GM21825 (cell line): ENCODE results near the gene SNX27.
"Not testable (repeated sequence)": the region's sequence is repeated elsewhere in the genome, so short reads cannot be mapped to it uniquely, and the experiment has no call there.

Source experiments
- ATAC-seq: cut with Tn5 transposase; IDR thresholded peaks from one replicate; pipeline ENCODE4 v1.9.1; 2021; ENCODE audit warnings: mild to moderate bottlenecking, moderate library complexity; ENCODE audit not compliant: unreplicated experiment

Gene SNX27

DNA sequence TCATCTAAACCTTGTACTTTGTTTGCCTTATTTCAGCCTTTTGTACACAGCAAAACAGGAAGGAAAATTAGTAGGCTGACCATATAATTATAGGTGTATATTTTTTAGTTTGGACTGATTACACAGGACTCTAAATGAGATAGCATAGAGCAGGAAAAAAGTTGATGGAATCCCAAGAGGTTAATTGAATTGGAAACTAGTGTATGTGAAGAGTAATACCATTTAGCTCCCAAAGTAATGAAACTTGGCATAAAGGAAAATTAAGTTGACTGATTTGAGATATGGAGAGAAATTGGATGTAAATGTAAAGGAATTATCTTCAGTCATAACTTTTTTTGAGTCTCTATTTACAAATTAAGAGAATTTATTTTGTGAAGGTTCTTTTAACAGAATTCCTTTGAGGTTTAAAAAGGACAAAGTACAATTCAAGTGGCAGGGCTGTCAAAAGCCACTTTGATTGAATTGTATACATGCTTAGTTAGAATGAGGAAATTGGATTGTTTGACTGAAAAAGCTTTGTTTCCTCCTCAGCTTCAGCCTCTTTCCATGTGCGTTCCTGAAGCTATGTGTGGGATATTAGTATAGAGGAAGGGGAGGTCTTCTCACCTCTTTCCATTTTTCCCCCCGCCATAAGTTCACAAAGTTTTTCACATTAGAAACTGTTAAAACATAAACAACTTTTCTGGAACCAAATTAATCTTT is 26.4 kb downstream of the SNX27 start:
- ATAC-seq, result no peak

DNA sequence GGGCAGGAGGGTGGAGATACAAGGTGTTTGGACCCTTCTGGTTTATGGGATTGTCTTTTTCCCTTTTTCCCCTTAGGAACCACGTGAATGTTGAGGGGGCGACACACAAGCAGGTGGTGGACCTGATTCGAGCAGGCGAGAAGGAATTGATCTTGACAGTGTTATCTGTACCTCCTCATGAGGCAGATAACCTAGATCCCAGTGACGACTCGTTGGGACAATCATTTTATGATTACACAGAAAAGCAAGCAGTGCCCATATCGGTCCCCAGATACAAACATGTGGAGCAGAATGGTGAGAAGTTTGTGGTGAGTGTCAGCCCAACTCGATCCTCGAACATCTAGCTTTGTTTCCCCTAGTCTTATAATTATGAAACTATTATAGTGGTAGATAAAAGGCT is 27.0 kb downstream of the SNX27 start:
- ATAC-seq, result no peak

DNA sequence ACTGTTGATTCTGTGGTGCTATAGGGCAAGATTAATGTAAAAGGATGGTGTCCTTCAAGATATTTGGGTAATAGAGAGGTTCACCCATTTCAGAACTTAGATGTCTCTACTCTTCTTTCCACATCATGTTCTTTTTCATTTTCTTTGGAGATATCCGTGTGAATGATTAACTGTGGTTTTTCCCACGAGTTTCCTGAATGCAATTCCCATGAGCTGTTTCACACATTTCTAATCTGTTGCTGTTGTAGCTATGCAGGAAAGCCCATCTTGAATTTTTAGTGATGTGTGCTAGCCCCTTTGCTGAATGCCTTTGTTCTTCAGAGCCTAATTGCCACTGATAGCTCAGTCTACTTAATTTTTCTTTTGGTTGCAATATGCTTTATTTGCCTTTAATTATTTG is 27.6 kb downstream of the SNX27 start:
- ATAC-seq, result no peak

DNA sequence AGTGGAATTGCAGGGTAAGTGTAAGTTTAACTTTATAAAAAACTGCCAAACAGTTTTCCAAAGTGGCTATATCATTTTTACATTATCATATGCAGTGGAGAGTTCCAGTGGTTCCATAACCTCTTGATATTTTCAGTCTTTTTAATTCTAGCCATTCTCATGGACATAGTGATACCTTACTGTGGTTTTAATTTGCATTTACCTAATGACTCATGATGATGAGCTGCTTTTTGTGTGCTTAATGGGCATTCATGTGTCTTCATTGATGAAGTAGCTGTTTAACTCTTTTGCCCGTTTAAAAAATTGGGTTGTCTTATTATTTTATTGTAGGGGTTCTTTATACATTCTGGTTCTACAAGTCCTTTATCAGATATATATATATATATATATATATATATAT is 29.4 kb downstream of the SNX27 start:
- no peak for ATAC-seq

DNA sequence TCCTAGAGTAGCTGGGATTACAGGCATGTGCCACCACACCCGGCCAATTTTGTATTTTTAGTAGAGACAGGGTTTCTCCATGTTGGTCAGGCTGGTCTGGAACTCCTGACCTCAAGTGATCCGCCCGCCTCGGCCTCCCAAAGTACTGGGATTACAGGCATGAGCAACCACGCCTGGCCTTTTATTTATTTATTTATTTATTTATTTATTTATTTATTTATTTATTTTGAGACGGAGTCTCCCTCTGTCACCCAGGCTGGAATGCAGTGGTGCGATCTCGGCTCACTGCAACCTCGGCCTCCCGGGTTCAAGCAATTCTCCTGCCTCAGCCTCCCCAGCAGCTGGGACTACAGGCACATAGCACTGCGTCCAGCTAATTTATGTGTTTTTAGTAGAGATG is 31.2 kb downstream of the SNX27 start:
- not testable (repeated sequence) for ATAC-seq

DNA sequence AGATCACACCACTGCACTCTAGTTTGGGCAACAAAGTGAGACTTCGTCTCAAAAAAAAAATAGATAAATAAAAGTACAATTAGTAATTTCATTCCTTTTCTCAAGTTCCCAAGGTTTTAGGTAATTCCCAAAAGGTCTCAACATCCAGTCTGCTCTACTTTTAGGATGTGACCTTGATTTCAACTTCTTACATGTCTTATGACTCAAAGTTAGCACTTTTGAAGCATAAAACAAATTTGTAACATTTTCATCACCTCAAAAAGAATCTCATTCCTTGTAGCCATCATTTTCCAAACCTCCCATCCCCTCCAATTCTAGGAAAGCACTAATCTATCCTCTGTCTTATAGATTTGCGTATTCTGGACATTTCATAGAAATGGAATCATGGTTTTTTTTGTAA is 32.2 kb downstream of the SNX27 start:
- ATAC-seq, result no peak

DNA sequence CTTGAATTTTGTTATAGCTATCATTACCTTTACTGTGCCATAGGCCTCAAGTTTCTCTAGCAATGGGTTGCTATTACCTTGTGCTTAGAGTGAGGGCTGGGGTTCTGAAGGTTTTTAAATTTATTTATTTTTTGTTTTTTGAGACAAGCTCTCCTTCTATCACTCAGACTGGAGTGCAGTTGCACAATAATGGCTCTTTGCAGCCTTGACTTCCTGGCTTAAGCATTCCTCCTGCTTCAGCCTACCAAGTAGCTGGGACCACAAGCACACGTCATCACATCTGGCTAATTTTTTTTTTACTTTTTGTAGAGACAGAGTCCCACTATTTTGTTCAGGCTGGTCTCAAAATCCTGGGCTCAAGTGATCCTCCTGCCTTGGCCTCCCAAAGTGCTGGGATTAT is 41.5 kb downstream of the SNX27 start:
- ATAC-seq, result no peak

DNA sequence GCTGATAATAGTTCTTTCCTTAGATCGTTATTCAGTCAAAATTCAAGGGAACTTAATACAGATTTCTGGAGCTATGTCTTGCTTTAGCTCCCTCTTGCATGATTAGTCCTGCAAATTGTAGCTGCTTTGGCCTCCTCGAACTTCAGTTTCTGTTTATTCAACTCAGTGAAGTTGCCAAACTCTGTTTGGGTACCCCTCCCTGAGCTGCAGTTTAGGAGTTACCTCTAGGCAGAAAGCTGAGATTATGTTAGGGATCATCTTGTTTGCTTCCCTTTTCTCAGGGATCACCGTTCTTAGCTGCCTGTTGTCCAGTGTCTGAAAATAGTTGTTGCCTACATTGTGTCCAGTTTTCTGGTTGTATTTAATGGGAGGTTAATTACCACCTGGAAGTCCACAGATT is 43.5 kb downstream of the SNX27 start:
- ATAC-seq, result no peak

DNA sequence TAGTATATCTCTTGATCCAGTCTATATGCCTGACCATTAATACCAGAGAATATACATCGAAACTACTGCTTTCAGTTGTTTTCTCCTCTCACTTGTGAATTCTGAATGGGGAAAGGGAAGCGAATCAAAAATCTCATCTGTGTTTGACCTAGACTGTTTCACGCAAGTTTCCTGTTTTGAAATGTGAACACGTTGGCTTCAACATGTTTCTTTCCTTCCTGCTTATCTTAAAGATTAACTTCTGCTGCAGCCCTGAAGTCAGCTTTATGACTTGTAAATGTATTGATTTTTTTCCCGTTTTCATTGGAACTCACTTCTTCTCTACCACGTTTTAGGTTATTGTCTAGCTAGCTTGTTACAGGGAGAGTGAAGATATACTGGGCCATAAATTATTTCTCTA is 49.9 kb downstream of the SNX27 start:
- ATAC-seq, result no peak

DNA sequence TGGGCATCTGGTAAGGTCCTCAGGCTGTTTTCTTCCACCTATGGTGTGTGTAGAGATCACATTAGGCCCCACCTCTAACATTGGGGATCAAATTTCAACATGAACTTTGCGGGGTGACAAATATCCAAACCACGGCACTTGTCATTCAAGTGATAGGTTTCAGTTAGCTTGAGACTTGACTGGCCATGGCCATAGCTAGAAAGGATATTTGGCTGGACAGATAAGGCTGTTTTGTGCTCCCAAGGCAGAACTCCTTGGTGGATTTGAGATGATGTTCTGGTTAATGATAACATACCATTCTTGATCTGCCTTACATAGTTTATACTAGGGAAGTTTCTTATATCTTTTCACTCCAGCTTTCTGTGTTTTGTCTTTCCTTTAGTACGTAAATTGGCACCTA is 56.2 kb downstream of the SNX27 start:
- no peak for ATAC-seq

DNA sequence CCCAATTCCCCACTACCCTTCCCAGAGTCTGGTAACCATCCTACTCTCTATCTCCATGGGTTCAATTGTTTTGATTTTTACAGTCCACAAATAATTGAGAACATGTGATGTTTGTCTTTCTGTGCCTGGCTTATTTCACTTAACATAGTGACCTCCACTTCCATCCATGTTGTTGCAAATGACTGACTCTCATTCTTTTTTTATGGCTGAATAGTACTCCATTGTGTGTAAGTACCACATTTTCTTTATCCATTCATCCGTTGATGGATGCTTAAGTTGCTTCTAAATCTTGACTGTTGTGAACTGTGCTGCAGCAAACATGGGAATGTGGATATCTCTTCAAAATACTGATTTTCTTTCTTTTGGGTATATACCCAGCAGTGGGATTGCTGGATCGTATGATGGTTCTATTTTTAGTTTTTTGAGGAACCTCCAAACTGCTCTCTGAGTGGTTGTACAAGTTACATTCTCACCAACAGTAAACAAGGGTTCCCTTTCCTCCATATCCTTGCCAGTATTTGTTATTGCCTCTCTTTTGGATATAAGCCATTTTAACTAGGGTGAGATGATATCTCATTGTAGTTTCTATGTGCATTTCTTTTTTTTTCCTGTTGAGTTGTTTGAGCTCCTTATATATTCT is 58.3 kb downstream of the SNX27 start:
- not testable (repeated sequence) for ATAC-seq

DNA sequence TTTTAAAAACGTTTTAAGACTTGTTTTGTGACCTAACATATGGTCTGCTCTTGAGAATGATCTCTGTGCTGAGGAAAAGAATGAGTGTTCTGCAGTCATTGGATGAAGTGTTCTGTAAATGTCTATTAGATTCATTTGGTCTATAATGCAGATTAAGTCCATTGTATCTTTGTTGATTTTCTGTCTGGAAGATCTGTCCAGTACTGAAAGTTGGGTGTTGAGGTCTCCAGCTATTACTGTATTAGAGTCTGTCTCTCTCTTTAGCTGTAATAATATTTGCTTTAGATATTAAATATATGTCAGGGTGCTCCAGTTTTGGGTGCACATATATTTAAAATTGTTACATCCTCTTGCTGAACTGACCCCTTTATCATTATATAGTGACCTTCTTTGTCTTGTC is 61.6 kb downstream of the SNX27 start:
- ATAC-seq, result no peak

DNA sequence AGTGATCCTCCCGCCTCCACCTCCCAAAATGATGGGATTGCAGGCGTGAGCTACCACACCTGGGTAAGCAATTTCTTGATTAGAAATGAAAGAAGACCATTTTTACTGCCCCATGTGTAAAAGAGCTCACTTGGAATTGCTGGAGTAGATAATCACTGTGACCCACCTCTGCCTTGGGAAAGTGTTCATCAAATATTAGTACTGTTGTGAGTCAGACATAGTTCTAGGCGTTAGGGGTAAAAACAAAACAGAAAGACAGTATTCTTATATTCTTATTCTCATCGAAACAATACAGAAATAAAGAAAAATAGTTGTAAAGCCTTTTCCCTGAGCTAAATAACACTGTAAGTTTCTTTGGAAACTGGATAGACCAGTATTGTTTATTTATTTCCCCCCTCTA is 68.5 kb downstream of the SNX27 start:
- ATAC-seq, result no peak

DNA sequence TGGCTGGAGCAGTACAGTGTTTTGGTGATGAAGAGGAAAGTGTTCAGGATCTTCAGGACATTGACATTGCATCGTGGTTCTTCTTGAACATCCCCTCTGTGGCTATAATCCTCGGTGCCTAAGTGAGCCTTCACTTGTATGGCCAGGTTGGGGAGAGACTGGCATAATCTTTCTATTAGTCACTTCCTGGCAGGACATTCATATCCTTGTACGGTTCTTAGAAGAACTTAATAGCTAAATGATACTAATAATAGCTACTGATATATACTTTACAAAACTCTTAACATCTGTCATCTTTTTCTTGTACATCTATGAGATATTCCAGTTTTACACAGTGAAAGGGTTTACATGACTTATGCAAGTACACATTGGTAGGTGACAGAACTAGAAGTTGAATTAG is 69.0 kb downstream of the SNX27 start:
- no peak for ATAC-seq

DNA sequence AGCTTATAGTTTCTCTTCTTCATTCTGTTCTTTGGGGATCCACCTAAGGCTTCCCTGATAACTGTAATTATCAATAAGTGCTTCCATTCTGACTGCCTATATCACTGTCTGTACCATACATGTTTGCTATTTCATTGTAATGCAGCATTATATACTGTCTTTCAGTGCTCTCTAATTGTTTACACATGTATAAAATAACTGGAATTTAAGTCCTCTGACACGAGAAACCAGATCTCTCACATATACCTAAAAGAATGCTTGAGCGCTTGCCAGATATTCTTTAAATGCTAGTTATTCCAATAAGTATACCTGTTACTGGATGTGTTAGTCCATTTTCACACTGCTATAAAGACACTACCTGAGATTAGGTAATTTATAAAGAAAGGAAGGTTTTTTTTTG is 70.1 kb downstream of the SNX27 start:
- ATAC-seq, result no peak

DNA sequence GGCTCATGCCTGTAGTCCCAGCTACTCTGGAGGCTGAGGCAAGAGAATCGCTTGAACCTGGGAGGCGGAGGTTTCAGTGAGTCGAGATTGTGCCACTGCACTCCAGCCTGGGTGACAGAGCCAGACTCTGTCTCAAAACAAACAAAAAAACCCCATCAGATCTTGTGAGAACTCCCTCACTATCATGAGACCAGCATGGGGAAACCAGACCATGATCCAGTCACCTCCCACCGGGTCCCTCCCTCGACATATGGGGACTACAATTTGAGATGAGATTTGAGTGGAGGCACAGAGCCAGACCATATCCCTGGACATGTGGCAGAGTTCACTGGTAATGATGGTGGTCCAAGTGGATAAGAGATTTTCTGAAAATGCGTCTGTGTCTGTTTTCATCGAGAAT is 71.1 kb downstream of the SNX27 start:
- not testable (repeated sequence) for ATAC-seq

DNA sequence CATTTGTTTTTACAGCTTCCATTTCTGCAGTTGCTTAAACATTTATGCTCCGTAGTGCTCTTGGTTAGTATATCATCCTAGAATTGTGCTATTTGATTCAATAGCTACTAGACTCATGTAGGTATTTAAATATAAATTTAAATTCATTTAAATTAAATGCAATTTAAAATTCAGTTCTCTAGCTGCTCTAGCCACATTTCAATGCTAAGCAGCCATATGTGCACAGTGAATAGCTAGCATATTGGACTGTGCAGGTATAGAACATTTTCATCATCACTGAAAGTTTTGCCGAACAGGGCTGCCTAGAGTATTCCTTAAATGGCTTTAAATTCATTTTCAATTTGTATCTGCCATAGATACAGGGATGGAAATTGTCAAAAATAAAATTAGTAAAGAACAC is 72.3 kb downstream of the SNX27 start:
- ATAC-seq, result no peak

DNA sequence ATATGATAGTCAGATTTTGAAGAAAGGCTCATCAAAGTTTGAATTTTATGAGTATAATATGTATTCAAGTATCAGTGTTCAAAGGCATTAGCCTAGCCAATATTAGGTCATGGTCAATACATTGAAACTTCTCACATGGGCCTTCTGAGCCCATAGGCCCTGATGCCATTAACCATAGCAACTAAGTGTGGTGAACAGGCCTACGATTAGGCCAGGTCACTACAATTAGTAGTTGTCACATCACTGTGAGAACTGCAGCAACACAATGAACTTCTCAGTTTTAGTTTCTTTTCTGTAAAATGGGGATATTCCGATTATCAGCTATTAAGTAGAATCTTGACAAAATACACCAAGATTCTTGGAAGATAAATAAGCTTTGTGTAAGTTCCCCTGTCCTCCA is 74.7 kb downstream of the SNX27 start:
- no peak for ATAC-seq

DNA sequence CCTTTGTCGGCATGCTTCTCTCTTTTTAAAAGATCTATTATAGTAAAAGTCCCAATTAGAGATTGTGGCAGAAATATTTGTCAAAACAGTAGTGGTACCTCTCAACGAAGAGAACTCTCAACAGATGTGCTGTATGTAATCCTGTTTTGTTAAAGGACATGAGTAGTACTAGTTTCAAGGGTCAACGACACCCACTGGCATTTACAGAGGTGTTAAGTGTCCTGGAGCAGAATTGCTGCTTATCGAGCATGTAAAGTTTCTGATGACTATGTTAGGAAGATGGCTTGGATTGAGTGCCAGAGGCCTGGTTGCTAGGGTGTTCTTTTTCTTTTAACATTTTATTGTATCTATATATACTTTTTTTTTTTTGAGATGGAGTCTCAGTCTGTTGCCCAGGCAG is 77.6 kb downstream of the SNX27 start:
- no peak for ATAC-seq

DNA sequence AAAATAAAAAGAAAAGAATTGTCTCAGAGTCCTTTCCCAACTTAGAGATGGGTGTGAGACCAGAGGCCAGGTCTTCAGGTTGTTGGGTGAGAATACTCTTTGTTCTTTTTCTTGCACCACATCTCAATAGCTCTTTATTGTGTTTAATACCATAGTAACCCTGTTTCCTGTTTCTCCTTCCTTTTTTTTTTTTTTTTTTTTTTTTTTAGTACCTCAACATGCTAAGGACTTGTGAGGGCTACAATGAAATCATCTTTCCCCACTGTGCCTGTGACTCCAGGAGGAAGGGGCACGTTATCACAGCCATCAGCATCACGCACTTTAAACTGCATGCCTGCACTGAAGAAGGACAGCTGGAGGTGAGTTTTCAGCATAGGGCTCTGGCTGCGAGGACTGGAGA is 80.4 kb downstream of the SNX27 start:
- ATAC-seq, result no peak

DNA sequence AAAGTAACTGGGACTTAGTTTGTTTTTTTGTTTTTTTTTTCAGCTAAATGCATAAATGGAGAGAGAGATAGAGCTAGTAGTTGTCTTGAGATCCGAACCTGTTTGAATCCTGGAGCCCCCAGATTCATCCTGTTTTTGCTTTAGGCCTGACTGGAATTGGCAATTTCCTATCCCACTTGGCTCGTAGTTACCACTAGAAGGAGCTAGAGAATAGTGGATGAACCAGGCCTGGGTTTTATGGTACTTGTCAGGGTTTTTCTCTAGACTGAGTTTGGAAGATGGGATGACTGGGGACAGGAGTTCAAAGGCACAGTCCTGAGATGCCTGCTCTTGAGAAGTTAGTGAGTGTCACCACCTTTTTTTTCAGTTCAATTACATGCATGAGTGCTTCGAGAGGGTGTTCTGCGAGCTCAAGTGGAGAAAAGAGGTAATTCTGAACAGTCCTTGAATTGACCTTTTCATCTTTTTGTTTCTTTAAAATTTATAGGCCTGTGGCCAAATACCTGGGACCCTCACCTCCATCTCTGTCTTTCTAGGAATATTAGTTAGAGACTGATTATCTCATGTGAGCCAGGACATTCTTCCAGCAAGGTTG is 81.3 kb downstream of the SNX27 start:
- ATAC-seq, result no peak

DNA sequence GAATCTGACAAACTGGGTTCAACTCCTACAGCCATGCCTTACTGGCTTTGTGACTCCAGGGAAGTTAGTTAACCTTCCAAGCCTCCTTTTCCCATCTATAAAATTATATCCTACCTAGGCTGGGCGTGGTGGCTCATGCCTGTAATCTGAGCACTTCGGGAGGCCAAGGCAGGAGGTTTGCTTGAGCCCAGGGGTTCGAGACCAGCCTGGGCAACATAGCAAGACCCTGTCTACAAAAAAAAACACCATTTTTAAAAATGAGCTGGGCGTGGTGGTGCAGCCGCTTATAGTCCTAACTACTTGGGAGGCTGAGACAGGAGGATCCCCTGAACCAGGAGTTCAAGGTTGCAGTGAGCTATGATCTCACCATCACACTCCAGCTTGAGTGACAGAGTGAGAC is 89.7 kb downstream of the SNX27 start:
- ATAC-seq, result no peak

DNA sequence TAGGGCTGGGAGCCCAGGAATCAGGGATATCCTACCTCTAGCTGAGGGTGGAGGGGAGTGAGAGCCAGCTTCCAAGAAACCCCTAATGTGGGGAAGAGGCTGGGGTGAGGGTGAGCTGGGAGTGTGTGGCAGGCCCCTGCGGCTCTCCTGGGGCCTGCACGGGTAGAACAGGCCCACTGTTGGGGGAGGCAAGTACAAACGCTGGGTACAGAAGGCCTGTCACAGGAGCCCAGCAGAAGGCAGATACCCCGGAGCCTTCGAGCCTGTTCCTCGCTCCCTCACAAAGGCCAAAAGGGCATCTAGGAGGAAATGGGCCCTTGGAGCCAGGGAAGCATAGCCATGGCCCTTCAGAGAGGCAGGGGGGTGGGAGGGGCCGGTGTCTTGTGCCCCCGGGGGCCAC is 91.1 kb downstream of the SNX27 start:
- ATAC-seq, result no peak
